ENCODE data around the gene SHC4.

SHC4 gene

GRCh38 chr15:48850648-48851047 lies 113.1 kb downstream of the SHC4 start:
- DNase-seq (ENCODE audit: low read depth in 2 of 2) = no peak

- DNase-seq (ENCODE audit: low read depth in 2 of 2) = no peak
Observed at GRCh38 chr15:48845123-48845522, 118.6 kb downstream of the SHC4 start.

- DNase-seq (ENCODE audit: low read depth in 2 of 2) = no peak
Observed at GRCh38 chr15:48842501-48842900, 121.2 kb downstream of the SHC4 start.

GRCh38 chr15:48834756-48835155 lies 129.0 kb downstream of the SHC4 start:
- no peak for DNase-seq (ENCODE audit: low read depth in 2 of 2)

GRCh38 chr15:48833526-48834239 lies 130.0 kb downstream of the SHC4 start:
- DNase-seq (ENCODE audit: low read depth in 2 of 2) = no peak

- DNase-seq (ENCODE audit: low read depth in 2 of 2) = no peak
Observed at GRCh38 chr15:48832648-48833047, 131.1 kb downstream of the SHC4 start.

GRCh38 chr15:48828906-48829305 lies 134.8 kb downstream of the SHC4 start:
- no peak for DNase-seq (ENCODE audit: low read depth in 2 of 2)

GRCh38 chr15:48828471-48828870 lies 135.2 kb downstream of the SHC4 start:
- DNase-seq (ENCODE audit: low read depth in 2 of 2) = no peak

GRCh38 chr15:48825075-48825474 lies 138.6 kb downstream of the SHC4 start:
- DNase-seq (ENCODE audit: low read depth in 2 of 2) = no peak

GRCh38 chr15:48823706-48824105 lies 140.0 kb downstream of the SHC4 start:
- DNase-seq (ENCODE audit: low read depth in 2 of 2) = no peak

GRCh38 chr15:48823237-48823636 lies 140.5 kb downstream of the SHC4 start:
- DNase-seq (ENCODE audit: low read depth in 2 of 2) = no peak

- no peak for DNase-seq (ENCODE audit: low read depth in 2 of 2)
Observed at GRCh38 chr15:48814286-48814685, 149.4 kb downstream of the SHC4 start.

GRCh38 chr15:48811325-48811958 lies 152.3 kb downstream of the SHC4 start:
- no peak for DNase-seq (ENCODE audit: low read depth in 2 of 2)

GRCh38 chr15:48810414-48811324 lies 153.1 kb downstream of the SHC4 start, which contains the start of gene CEP152:
CEP152 (minus strand) TSS chr15:48811069; CDS start chr15:48805649, 5,420 bp downstream.
- DNase-seq (ENCODE audit: low read depth in 2 of 2) = peak; percentile 95 to 96

GRCh38 chr15:48806151-48806550 lies 157.6 kb downstream of the SHC4 start:
- no peak for DNase-seq (ENCODE audit: low read depth in 2 of 2)

- no peak for DNase-seq (ENCODE audit: low read depth in 2 of 2)
Observed at GRCh38 chr15:48805591-48805990, 158.1 kb downstream of the SHC4 start.

GRCh38 chr15:48803877-48804276 lies 159.8 kb downstream of the SHC4 start:
- DNase-seq (ENCODE audit: low read depth in 2 of 2) = no peak

GRCh38 chr15:48802867-48803266 lies 160.9 kb downstream of the SHC4 start:
- DNase-seq (ENCODE audit: low read depth in 2 of 2) = no peak

GRCh38 chr15:48802257-48802656 lies 161.5 kb downstream of the SHC4 start:
- no peak for DNase-seq (ENCODE audit: low read depth in 2 of 2)

GRCh38 chr15:48800811-48801455 lies 162.8 kb downstream of the SHC4 start:
- no peak for DNase-seq (ENCODE audit: low read depth in 2 of 2)

- DNase-seq (ENCODE audit: low read depth in 2 of 2) = no peak
Observed at GRCh38 chr15:48800245-48800644, 163.5 kb downstream of the SHC4 start.

- DNase-seq (ENCODE audit: low read depth in 2 of 2) = no peak
Observed at GRCh38 chr15:48798319-48798718, 165.4 kb downstream of the SHC4 start.

Measured in stimulated activated CD8-positive, alpha-beta memory T cell treated with anti-CD3 and anti-CD28 coated beads, Interleukin-2, amount 100 ng/mL, for 48 hours (primary cell).